Activated CD4-positive, alpha-beta T cell treated with anti-CD3 and anti-CD28 coated beads, Interleukin-2, amount 50 U/mL, for 4 hours (primary cell): ENCODE results near the gene RDH13.

Experiments
- DNase-seq, 2 experiments: peaks; one replicate each; pipeline ENCODE4 v3.0.0-alpha.2; 2020

The RDH13 gene

DNA sequence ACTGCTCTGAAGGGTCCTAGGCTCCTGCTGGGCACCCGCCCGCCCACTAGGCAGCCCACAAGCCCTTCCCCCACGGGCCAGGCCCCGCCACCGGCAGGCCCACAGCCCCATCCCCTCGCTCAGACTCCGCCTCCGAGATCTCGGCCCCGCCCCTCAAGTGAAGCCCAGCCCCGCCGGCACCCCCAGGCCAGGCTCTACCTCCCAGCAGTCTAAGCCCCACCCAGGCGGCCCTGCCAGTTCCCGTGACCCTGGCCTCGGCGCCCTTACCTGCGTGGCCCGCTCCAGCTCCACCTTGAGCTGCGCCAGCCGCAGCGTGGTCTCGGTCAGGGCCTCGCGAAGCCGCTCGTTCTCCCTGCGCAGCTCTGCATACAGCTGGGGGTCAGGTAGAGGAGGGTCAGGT is 29.0 kb upstream of the RDH13 start:
- no peak for DNase-seq

DNA sequence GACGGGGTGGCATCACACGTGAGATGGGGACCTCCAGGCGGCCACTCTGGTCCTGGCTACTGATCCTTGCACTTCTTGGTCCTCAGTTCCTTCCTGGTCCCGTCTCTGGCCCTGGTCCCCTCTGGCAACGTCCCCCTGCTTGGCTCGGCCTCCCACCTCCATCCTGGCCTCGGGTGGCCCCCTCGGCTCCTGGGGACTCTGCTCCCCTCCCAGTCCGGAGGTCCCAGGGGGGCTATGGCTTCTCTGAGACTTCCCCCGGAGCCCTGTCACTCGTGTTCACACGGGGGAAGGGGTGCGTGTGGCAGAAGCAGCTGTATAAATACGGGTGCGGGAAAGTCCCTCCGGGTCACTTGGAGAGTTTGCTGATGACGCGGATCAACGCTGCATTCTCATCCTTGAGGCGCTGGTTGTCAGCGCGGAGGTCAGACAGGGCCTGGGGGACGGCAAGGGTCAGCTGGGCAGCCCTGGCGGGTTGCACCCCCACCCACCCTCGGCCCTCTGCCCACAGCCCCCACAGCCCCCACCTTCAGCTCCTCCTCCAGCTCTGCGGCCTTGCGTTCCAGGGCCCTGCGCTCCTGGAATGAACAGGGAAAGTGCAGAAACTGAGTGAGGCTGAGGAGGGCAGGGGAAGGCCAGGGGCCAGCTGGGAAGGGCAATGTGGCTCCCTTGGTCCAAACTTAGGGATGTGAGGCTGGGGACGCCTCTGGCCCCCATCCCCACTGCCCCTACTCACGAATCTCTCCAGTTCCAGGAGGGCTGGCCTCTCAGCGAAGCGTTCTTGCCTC is 28.4 kb upstream of the RDH13 start:
- no peak for DNase-seq

- DNase-seq, result no peak
Measured at GRCh38 chr19:55090564-55090963, 27.6 kb upstream of the RDH13 start.

DNA sequence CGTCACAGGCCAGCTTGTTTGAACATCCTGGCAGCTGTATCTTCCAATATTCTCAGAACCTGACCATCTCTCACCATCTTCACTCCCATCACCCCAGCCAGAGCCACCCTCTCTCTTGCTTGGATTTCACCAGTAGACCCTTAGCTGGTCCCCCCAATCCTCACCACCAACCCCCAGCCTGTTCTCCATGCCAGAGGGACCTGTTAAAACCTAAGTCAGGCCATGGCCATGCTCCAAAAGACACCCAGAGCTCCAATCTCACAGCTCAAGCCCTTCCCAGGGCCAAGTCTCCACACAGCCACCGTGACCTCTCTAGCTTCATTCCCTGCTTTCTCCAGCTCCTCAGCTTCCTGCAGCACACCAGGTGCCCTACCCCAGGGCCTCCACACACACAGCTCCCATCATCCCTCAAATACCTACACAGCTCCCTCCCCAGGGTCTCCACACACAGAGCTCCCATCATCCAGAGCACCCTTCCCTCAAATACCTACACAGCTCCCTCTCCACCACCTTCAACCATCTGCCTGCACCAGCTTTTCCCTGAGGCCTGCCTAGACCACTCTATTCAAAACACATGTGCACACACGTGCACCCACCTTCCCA is 26.5 kb upstream of the RDH13 start:
- no peak for DNase-seq

DNA sequence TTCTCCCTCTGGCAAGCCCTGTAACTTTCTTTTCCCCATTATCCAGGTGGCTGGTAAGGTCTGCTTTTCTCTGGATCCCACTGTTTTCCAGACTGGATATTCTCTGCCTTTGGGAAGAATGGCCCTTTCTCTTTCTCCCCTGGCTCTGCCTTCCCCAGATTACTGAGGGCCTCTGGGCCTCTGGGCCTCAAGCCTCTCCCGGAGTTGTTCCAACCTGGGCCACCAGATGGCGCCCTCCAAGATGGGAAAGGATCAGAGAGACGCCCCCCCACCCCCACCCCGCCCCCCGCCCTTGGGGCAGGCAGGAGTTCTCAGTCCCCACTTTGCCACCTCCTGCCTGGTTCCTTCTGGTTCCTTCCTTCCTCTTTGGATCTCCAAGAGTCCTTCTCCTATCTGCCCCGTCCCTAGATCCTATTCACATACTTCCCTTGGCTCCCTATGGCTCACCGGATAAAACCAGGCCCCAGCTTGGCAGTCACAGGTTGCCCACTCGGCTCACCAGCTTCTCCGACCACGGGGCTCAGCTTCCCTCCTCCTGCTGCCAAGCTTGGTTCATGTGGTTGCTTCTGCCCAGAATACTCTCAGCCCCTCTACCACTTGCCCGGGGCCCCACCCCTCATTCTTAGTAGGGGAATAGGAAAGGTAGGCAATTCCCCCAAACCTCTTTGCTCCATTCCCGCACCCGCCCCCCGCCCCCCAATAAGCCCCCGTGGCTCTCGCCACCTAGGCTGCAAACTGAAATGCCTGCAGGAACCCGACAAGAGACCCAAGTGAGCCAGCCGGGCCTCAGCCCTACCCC is 25.8 kb upstream of the RDH13 start:
- DNase-seq, result peak; percentile 76 to 78

DNA sequence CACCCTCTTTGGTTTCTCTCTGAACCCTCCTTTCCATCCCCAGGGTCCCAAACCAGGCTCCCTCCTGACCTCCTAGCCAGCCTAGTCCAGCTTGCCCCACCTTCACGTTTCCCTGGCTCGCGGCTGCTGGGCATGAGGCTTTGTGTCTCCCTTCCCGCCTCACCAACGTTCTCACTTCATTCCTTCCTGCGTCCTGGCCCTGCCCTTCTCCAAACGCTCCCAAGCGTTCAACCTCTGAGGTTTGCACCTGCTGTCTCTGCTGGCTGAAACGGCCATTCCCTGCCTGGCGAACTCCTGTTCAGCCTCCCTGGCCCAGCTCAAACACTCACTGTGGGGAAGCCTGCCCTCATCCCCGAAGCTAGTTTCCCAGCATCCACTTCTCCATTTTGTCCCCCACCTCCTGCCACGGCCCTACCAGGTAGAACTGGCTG is 25.1 kb upstream of the RDH13 start:
- DNase-seq, result no peak

GRCh38 chr19:55087542-55087901 is 24.6 kb upstream of the RDH13 start:
- no peak for DNase-seq

- DNase-seq, result peak; percentile 30 to 32
Measured at GRCh38 chr19:55086730-55087541, 24.0 kb upstream of the RDH13 start.

DNA sequence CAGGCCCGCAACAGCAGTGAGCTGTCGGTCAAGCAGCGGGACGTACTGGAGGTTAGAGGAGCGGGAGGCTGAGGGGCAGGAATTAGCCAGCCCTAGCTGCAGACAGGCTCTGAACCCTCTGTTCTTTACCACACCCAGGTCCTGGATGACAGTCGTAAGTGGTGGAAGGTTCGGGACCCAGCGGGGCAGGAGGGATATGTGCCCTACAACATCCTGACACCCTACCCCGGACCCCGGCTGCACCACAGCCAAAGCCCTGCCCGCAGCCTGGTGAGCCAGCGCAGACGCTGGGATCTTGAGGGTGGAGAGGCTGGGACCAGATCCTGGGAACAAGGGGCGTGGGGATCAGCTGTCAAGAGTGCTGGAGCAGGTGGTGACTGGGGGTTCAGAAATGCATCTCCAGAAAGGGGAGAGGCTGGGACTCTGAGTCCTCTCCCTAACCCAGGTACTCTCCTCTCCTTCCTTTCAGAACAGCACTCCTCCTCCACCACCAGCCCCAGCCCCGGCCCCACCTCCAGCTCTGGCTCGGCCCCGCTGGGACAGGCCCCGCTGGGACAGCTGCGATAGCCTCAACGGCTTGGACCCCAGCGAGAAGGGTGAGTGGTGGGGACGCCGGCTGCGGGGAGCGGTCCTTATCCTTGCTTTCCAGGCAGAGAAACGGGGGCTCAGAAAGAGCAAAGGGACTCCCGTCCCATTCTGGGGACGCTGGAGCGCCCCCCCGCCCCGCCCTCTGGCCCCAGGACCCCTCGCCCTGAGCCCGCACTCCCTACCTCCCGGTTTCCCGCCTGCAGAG is 23.2 kb upstream of the RDH13 start:
- no peak for DNase-seq

- no peak for DNase-seq
Measured at GRCh38 chr19:55084416-55084815, 21.5 kb upstream of the RDH13 start.

DNA sequence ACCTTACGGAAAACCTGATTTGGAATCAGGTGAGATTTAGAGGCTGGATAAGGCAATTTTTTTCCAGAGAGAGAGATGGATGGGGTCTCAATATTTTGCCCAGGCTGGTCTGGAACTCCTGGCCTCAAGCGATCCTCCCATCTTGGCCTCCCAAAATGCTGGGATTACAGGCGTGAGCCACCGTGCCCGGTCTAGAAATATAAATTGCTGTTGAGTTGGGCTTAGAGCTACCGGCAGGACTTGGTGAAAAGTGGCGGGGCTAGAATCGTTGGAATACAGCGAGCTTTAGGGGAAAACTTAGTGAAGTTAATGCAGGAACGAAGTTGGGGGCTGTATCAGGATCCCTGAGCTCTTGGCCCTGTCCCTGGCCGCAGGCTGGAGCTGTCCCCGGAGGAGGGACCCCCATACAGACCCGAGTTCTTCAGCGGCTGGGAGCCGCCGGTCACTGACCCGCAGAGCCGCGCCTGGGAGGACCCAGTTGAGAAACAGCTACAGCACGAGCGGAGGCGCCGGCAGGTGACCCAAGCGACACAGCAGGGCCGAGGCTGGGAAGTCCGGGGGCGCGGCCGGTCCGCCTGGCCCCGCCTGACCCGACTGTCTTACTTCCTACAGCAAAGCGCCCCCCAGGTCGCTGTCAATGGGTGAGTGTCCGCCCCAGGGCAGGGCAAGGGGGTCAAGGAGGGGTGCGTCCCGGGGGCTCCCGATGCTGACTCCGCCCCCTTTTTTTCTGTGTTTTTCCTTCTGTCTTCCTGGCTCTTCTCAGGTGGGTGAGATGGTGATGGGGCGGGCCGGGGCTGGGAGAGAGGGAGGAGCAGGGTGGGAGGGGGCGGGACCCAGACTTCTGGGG is 20.3 kb upstream of the RDH13 start:
- DNase-seq, result no peak

GRCh38 chr19:55082020-55082851 is 19.3 kb upstream of the RDH13 start:
- peak; percentile 51 to 52 for DNase-seq

GRCh38 chr19:55081770-55082019 is 18.7 kb upstream of the RDH13 start:
- DNase-seq, result no peak

- DNase-seq, result peak; percentile 79 to 82
Measured at GRCh38 chr19:55080968-55081769, 18.2 kb upstream of the RDH13 start.

DNA sequence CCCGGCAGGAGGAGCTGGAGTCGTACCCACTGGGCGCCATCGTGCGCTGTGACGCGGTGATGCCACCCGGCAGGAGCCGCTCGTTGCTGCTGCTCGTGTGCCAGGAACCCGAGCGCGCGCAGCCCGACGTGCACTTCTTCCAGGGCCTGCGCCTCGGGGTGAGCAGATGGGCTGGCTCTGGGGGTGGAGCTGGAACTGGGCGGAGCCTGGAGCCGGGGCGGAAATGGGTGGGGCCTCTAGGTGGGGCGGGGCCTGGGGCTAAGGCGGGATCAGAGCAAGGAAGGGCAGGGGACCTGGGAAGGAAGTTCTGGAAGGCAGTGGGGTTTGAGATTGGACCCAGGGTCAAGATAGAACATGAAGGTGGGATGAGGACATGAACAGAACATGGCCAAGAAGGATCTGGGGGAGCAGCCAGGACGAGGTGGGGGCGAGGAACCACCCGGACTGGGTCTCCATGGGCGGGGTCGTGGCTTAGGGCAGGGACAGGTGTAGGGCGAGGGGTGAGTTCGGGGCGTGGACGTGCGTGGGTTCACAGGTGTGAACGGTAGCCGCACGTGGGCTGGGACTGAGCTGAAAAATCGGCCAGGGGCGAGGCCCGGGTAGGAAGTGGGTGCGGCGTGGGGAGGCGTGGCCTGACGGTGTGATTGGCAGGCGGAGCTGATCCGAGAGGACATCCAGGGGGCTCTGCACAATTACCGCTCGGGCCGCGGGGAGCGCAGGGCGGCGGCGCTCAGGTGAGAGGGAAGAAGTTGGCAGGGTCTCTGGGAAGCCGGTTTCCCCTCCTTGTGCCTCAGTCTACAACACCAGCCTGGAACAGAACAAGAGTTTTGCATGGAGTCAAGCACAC is 17.4 kb upstream of the RDH13 start:
- DNase-seq, result peak; percentile 34 to 37

GRCh38 chr19:55079400-55080038 is 16.6 kb upstream of the RDH13 start:
- no peak for DNase-seq

GRCh38 chr19:55078996-55079395 is 16.0 kb upstream of the RDH13 start:
- no peak for DNase-seq

GRCh38 chr19:55077106-55077505 is 14.2 kb upstream of the RDH13 start:
- DNase-seq, result no peak
